HT1080 (cell line): Measurements from ENCODE around the gene LAP3. TPM values are rescaled to one million over a fixed set of nuclear protein-coding genes. Genes with fewer than 3 reads are reported as not detected.
"Not testable (repeated sequence)": the region's sequence is repeated elsewhere in the genome, so short reads cannot be mapped to it uniquely, and the experiment has no call there.

Experiments
- DNase-seq: peaks from one replicate; pipeline ENCODE4 v3.0.0-alpha.2; 2015; ENCODE audit warnings: low read depth
- polyA plus RNA-seq, 2 experiments: library from polyadenylated mRNA; depleted of rRNA; stranded (reverse); fragments of >200 nt; gene quantifications; 2 replicates each; pipeline ENCODE4 v1.2.3, GENCODE V29; 2015
- total RNA-seq: library from RNA; depleted of rRNA; stranded (reverse); fragments of >200 nt; shearing (Covaris generic); gene quantifications from 2 replicates; pipeline ENCODE4 v1.2.3, GENCODE V29; 2014; rRNA removed

The LAP3 gene
- total RNA-seq: 92.5 and 93.4 TPM in 2 replicates
- polyA plus RNA-seq (2015; cell fraction: cytosol; rRNA removed): 49.9 and 50.2 TPM in 2 replicates
- 53.9 and 56.8 TPM in 2 replicates for polyA plus RNA-seq (2015; cell fraction: nucleus; rRNA removed)

GRCh38 chr4:17576932-17577664, at the start of gene LAP3:
Gene LAP3 (plus strand): TSS chr4:17577198. CDS start chr4:17577466, 268 bp downstream.
- peak; percentile 91 for DNase-seq

GRCh38 chr4:17528551-17529165, 48.3 kb upstream of the LAP3 start:
- DNase-seq: no peak

GRCh38 chr4:17531538-17532285, 45.3 kb upstream of the LAP3 start:
- no peak for DNase-seq

- DNase-seq: no peak
Measured at GRCh38 chr4:17534705-17535104, 42.3 kb upstream of the LAP3 start.

- DNase-seq: no peak
Measured at GRCh38 chr4:17535242-17535641, 41.8 kb upstream of the LAP3 start.

GRCh38 chr4:17535906-17536305, 41.1 kb upstream of the LAP3 start:
- DNase-seq: peak; percentile 13

- not testable (repeated sequence) for DNase-seq
Measured at GRCh38 chr4:17537060-17537459, 39.9 kb upstream of the LAP3 start.

GRCh38 chr4:17544205-17544604, 32.8 kb upstream of the LAP3 start:
- peak; percentile 20 for DNase-seq

GRCh38 chr4:17544831-17545234, 32.2 kb upstream of the LAP3 start:
- DNase-seq: no peak

GRCh38 chr4:17545374-17546140, 31.4 kb upstream of the LAP3 start:
- no peak for DNase-seq

- DNase-seq: no peak
Measured at GRCh38 chr4:17546222-17546621, 30.8 kb upstream of the LAP3 start.

- DNase-seq: no peak
Measured at GRCh38 chr4:17546678-17547077, 30.3 kb upstream of the LAP3 start.

- DNase-seq: no peak
Measured at GRCh38 chr4:17550549-17550948, 26.4 kb upstream of the LAP3 start.

GRCh38 chr4:17552427-17552826, 24.6 kb upstream of the LAP3 start:
- no peak for DNase-seq

GRCh38 chr4:17554568-17554967, 22.4 kb upstream of the LAP3 start:
- no peak for DNase-seq

GRCh38 chr4:17556498-17556897, 20.5 kb upstream of the LAP3 start:
- no peak for DNase-seq

GRCh38 chr4:17557880-17558279, 19.1 kb upstream of the LAP3 start:
- DNase-seq: no peak

GRCh38 chr4:17558941-17559708, 17.9 kb upstream of the LAP3 start:
- no peak for DNase-seq

- no peak for DNase-seq
Measured at GRCh38 chr4:17559709-17560048, 17.3 kb upstream of the LAP3 start.

GRCh38 chr4:17560065-17560673, 16.8 kb upstream of the LAP3 start:
- no peak for DNase-seq
